Activated naive CD4-positive, alpha-beta T cell treated with Interleukin-2 at 50 U/mL for 16 hours (primary cell): Measurements from ENCODE around the gene RGS21.
"Not testable (repeated sequence)": the region's sequence is repeated elsewhere in the genome, so short reads cannot be mapped to it uniquely, and the experiment has no call there.

Experiments used
- DNase-seq: peaks from one replicate; pipeline ENCODE4 v3.0.0-alpha.2; 2020

RGS21 gene

DNA sequence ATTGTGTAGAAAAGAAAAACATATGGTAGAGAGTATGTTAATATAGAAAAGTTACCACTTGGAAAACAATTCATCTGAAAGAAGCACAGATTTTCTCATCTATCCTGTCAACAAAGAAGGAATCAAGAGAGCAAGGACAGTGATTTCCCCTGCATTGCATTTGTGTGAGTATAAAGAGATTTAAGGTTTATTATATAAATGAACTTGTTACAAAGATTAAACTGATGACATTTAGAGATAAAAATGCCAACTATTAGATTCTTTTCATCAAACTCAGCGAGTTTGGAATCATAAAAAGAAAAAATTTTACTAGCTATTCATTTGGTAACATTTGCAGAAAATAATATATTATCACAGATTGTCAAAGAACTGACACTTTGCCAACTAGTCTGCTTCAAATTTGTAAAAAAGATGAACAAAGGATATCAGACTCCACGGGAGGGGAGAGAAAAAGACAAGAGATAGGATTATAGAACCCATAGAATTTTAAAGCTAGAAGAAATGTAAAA lies at the start of gene RGS21:
Gene RGS21, plus strand, starts transcription at position 51 of the 509 bp plus-strand sequence. CDS start 26,045 bp downstream, outside the sequence.
- no peak for DNase-seq

GRCh38 chr1:192268468-192269052 lies 48.2 kb upstream of the RGS21 start:
- no peak for DNase-seq

- no peak for DNase-seq
These were observed 46.4 kb upstream of the RGS21 start for GRCh38 chr1:192270398-192270797.

DNA sequence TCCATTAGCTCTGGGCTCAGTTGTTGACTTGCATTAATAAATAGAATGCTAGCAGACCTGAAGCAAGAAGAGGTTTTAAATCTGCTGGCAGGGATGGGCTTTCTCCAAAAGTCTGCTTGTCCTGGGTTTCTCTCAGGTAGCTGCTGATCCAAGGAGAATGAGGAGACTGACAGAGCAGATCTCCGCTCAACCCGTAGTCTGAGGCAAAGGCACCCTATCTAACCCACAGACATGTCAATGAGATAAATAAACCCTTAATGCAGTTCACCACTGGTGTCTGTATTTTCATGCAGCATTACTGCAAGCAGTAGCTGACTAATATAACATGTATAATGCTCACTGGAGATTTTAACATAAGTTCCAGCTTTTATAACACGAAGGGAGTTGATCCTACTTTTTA lies 44.1 kb upstream of the RGS21 start:
- no peak for DNase-seq

GRCh38 chr1:192274588-192274987 lies 42.2 kb upstream of the RGS21 start:
- no peak for DNase-seq

DNA sequence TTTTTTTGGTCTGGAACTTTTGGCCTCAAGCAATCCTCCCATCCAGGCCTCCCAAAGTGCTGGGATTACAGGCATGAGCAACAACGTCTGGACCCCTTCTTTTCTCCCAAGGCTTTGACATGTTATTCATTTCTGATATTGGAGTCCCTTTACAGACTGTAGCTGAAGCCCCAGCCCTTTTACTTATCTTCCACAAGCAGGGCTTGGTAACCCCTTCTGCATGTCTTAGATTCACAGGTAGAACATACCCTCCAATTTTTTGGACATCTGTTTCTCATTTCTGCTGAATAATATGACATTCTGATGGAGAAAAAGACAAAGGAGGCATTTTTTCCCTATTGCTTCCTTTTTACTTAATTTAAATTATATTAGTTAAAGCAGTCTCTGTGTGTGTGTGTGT lies 39.2 kb upstream of the RGS21 start:
- no peak for DNase-seq

GRCh38 chr1:192284927-192285326 lies 31.9 kb upstream of the RGS21 start:
- no peak for DNase-seq

DNA sequence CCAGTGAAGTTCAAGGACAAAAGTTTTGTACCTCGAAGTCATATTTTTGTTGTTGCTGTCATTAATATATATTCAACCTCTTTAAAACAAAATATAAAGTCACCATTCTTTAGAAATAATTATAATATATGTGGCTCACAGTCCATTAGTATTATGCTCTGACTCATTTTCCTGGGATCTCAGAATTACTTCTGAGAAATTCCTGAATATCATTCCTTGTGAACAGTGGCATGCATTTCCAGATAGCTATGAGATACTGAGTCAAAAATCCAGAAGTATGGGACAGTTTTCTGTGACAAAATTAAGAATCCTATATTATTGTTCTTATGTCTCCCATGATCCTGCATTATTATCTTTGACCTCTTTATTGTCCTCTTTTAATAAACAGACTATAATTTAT lies 13.8 kb upstream of the RGS21 start:
- no peak for DNase-seq

DNA sequence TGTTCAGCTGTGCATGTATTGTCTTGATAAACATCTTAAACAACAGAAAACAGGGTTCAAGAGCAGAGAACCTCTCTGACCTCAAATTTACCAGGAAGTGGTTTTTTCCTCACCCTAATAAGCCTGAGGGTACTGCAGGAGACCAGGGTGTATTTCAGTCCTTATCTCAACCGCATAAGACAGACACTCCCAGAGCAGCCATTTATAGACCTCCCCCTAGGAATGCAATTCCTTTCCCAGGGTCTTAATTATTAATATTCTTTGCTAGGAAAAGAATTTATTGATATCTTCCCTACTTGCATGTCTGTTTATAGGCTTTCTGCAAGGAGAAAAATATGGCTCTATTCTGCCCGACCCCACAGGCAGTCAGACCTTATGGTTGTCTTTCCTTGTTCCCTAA lies 8.5 kb upstream of the RGS21 start:
- not testable (repeated sequence) for DNase-seq

DNA sequence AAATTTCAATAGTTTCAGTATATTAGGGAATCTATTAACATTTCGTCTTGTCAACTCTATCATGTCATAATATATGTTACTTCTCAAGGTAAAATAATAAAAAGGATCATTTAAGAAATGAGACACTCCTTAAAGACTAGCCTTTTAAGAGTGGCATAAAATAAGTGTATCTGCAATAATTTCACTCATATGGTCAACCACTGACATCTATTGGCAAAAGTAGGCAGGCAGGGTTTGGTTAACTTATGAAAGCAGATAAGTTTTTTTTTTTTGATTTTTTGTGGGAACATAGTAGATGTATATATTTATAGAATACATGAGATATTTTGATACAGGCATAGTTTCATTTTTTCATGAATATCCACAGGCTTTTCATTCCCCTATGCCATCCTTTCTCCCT lies 5.5 kb upstream of the RGS21 start:
- DNase-seq, result no peak

- no peak for DNase-seq
These were observed 11.2 kb downstream of the RGS21 start for GRCh38 chr1:192327997-192328396.

GRCh38 chr1:192342842-192343241 lies 26.1 kb downstream of the RGS21 start:
- no peak for DNase-seq

- DNase-seq, result no peak
These were observed 26.6 kb downstream of the RGS21 start for GRCh38 chr1:192343344-192343743.

DNA sequence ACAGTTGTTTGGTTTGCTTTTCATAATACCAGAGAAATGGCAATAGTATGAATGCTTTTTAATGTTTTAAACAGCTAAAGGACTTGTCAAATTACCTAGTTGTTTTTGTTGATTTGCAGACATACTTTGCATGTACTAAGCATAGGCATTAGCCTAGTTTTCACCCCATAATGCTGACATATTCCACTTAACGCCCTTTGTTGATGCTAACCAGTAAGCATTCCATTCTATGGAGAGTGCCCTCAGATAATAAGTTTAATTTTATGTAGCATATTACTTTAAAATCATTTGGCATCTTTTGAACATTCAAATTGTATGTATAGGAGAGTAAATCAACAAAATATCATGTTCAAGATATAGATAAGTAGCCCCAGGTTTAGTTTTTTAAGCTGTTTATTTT lies 32.5 kb downstream of the RGS21 start:
- DNase-seq, result no peak

DNA sequence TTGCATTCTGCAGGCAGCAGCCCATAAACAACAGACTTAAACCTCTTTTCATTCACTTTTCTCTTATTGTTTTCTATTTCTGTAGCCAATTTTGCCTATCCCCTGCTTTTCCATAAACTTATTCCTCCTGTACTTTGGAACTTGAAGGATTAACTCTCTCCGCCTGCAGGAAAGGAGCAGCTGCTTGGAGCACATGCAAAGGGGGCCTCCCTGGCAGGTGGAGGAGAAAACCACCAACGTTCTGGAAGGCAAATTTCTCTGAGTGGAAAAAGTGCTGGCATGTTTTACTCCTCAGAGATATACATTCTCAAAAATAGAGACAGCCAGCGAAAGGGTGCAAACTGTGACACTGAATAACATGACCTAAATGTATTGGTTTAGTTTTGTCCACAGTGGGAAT lies 33.6 kb downstream of the RGS21 start:
- DNase-seq, result no peak

- DNase-seq, result no peak
These were observed 34.8 kb downstream of the RGS21 start for GRCh38 chr1:192351550-192351949.

DNA sequence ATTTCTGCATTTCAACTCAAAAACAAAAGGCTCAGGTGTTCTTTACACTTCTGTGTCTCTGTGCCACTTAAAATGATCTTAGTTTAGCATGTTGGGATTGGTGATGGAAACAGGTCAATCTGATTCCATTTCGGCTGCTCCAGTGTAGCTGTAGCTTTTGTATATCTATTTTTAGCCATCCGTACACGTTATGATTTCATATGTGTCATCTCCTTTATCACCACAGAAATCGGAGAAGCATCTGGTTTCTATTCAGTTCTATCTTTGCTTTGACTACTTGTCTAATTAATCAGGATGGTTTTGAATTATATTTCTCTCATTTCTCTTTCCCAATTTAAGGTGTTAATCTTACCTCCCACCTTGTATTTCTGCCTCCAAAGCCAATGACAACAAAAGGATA lies 41.1 kb downstream of the RGS21 start:
- no peak for DNase-seq

DNA sequence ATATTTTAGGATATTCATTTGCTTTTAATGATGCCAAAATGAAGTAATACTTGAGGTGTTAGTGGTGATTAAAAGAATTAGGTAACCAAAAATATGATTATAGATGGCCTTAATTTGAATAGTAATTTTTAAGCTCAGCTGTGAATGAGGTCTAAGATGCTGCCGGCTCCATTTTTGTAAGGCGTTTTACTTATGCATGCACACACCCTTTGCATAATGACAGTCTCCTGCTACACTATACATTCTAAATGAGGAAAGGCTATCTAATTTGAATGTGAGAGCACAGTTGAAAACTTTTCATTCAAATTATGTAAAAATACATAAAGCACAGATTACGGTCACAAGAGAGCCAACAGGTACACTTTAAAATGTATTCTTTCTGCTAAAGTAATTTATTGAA lies 41.6 kb downstream of the RGS21 start:
- no peak for DNase-seq

- DNase-seq, result no peak
These were observed 42.0 kb downstream of the RGS21 start for GRCh38 chr1:192358822-192359221.

- no peak for DNase-seq
These were observed 46.4 kb downstream of the RGS21 start for GRCh38 chr1:192363177-192363576.

- DNase-seq, result no peak
These were observed 50.6 kb downstream of the RGS21 start for GRCh38 chr1:192367436-192367835.

GRCh38 chr1:192375306-192375705 lies 58.5 kb downstream of the RGS21 start:
- no peak for DNase-seq

- DNase-seq, result no peak
These were observed 59.6 kb downstream of the RGS21 start for GRCh38 chr1:192376374-192376773.

- DNase-seq, result no peak
These were observed 61.5 kb downstream of the RGS21 start for GRCh38 chr1:192378276-192378675.

DNA sequence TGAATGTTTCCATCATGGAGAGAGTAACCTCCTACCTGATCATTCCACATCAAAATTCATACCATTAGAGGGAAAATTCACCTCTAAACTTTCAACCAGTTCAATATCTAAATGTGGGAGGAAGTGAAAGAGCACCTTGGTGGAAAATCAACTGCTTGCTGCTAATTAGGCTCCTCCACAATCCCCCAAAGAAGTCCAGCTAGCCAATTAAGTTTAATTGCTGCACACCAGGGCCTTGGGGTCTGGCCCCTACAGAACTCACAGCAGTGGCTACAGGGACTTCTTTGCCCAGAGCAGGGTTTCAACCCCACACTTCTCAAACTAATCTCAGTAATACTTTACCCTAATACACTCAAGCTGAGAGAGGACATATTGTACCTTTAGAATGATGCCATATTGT lies 62.1 kb downstream of the RGS21 start:
- no peak for DNase-seq
